Embryonic facial prominence (tissue), 1 donor: Measurements from ENCODE around the gene CC2D2A.
"Not testable (repeated sequence)": the region's sequence is repeated elsewhere in the genome, so short reads cannot be mapped to it uniquely, and the experiment has no call there.

Source experiments
- DNase-seq: peaks from one replicate; pipeline ENCODE4 v3.0.0-alpha.2; 2016; ENCODE audit errors: extremely low spot score

The CC2D2A gene

GRCh38 chr4:15557786-15558550 is 88.3 kb downstream of the CC2D2A start:
- DNase-seq, result no peak

- DNase-seq, result no peak
These were observed 88.9 kb downstream of the CC2D2A start for GRCh38 chr4:15558561-15558960.

GRCh38 chr4:15562114-15562513 is 92.4 kb downstream of the CC2D2A start:
- no peak for DNase-seq

- DNase-seq, result no peak
These were observed 92.9 kb downstream of the CC2D2A start for GRCh38 chr4:15562623-15563022.

- DNase-seq, result no peak
These were observed 94.2 kb downstream of the CC2D2A start for GRCh38 chr4:15563871-15564270.

GRCh38 chr4:15568821-15569220 is 99.1 kb downstream of the CC2D2A start:
- DNase-seq, result no peak

GRCh38 chr4:15569746-15570145 is 100.1 kb downstream of the CC2D2A start:
- no peak for DNase-seq

- DNase-seq, result no peak
These were observed 106.3 kb downstream of the CC2D2A start for GRCh38 chr4:15575966-15576365.

- DNase-seq, result no peak
These were observed 107.8 kb downstream of the CC2D2A start for GRCh38 chr4:15577508-15577907.

- no peak for DNase-seq
These were observed 115.1 kb downstream of the CC2D2A start for GRCh38 chr4:15584785-15585184.

GRCh38 chr4:15585331-15585730 is 115.6 kb downstream of the CC2D2A start:
- no peak for DNase-seq

- no peak for DNase-seq
These were observed 116.4 kb downstream of the CC2D2A start for GRCh38 chr4:15586066-15586465.

GRCh38 chr4:15587649-15588048 is 118.0 kb downstream of the CC2D2A start:
- DNase-seq, result no peak

- DNase-seq, result no peak
These were observed 123.1 kb downstream of the CC2D2A start for GRCh38 chr4:15592799-15593198.

- no peak for DNase-seq
These were observed 129.0 kb downstream of the CC2D2A start for GRCh38 chr4:15598644-15599043.

- no peak for DNase-seq
These were observed 130.5 kb downstream of the CC2D2A start for GRCh38 chr4:15600176-15600575.

GRCh38 chr4:15601862-15602261 is 132.2 kb downstream of the CC2D2A start:
- DNase-seq, result no peak

- no peak for DNase-seq
These were observed 135.9 kb downstream of the CC2D2A start for GRCh38 chr4:15605537-15605936.

GRCh38 chr4:15610855-15611254 is 141.2 kb downstream of the CC2D2A start:
- DNase-seq, result no peak

GRCh38 chr4:15612136-15612535 is 142.5 kb downstream of the CC2D2A start:
- DNase-seq, result no peak

- DNase-seq, result not testable (repeated sequence)
These were observed 145.2 kb downstream of the CC2D2A start for GRCh38 chr4:15614891-15615290.

- not testable (repeated sequence) for DNase-seq
These were observed 147.7 kb downstream of the CC2D2A start for GRCh38 chr4:15617407-15617806.

- no peak for DNase-seq
These were observed 167.1 kb downstream of the CC2D2A start for GRCh38 chr4:15636818-15637217.

- DNase-seq, result no peak
These were observed 168.7 kb downstream of the CC2D2A start for GRCh38 chr4:15638418-15638817.
